ENCODE data around the gene SLC10A1. TPM values are rescaled to one million over a fixed set of nuclear protein-coding genes. Genes with fewer than 3 reads are reported as not detected.

SLC10A1 gene
- total and polyA plus RNA-seq, 5 donors from 2014 or later: 0.17 to 0.39 (median 0.21) TPM; not detected in 2

DNA sequence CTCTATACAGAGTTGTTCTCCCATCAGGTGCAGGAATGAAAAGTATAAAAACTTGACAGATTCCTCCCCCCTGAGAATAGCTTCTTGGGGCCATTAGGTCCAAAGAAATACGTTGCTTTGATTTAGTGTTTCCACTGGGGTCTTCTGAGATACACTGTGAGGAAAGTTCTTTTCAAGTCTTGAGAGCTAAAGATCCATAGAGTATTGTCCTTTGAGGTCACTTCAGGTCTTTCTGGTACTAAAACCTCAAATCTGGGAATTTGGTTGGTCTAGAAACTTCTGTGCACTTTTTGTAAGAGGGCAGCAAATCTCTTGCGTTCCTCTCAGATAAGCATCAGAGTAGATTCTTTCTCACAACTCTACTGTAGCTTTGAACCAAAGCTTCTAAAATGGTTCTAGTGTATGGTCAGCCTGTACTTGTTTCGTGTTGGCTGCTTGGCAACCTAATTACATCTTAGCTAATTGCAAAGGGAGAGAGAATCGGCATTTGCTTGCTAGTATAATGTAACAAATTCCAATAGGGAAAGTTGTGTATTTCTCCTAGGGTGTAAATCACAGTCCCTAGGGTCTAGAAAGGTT lies 20.1 kb downstream of the SLC10A1 start:
- no peaks in the 10 kb centered on the region for H3K9me3 ChIP-seq (ENCODE audit: control insufficient read depth in 2 of 2, low read length in 2 of 2)
- Mint-ChIP-seq H3K27me3 (peaks cover 4% of the 10 kb centered on the region), H3K4me1 (peaks cover 47 to 83% (median 60%) of the 10 kb centered on the region in 4 donors), H3K36me3 (peaks cover 59% of the 10 kb centered on the region), H3K4me3 (peak overlapping the region in 3 of 4 donors; percentile 36 to 46 (median 43)), H3K27ac (peak overlapping the region in 2 of 3 donors; percentile 5 to 87), H3K9me3 (no peaks in the 10 kb centered on the region)
- DNase-seq (peak in 1 of 3 donors; percentile 18), ATAC-seq (ENCODE audit: low read depth in 2 of 2) (no peak)
- H3K4me1 ChIP-seq (ENCODE audit: control insufficient read depth, insufficient read depth, low read length, poor library complexity, severe bottlenecking): peaks cover 41% of the 10 kb centered on the region
- peak overlapping the region; percentile 8 for H3K4me3 ChIP-seq (ENCODE audit: low read depth, low read length)
- no peak overlapping the region for H3K27ac ChIP-seq (ENCODE audit: insufficient read depth, low read length, poor library complexity, severe bottlenecking)
- peaks cover 79% of the 10 kb centered on the region for H3K36me3 ChIP-seq (ENCODE audit: control insufficient read depth, insufficient read depth, low read length)
- no peaks in the 10 kb centered on the region for H3K27me3 ChIP-seq (ENCODE audit: control insufficient read depth, insufficient read depth, low read length)

DNA sequence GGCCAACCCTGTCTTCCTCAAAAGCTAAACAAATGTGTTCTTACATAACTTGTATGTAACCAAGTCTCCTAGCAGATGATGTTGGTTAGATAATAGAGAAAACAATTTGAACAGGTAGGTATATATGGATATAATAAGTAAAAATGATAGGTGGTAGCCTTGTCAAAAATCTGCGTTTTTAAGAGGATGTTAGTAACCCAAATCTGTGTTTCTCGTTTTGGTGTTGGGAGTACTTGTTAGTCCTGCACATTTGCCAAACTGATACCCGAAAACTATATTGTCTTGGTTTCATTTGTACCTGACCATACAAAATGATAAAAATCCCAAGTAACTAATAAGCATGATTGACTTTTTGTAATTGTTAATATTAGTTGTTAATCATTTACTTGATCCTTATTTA lies 22.0 kb downstream of the SLC10A1 start:
- peak overlapping the region; percentile 35 to 44 (median 38) for H3K27ac Mint-ChIP-seq
- peaks cover 4% of the 10 kb centered on the region for H3K27me3 Mint-ChIP-seq
- peaks cover 43 to 90% (median 68%) of the 10 kb centered on the region in 4 donors for H3K4me1 Mint-ChIP-seq
- Histone ChIP-seq H3K27ac (ENCODE audit: insufficient read depth, low read length, poor library complexity, severe bottlenecking) (no peak overlapping the region), H3K4me1 (ENCODE audit: control insufficient read depth, insufficient read depth, low read length, poor library complexity, severe bottlenecking) (peaks cover 56% of the 10 kb centered on the region), H3K36me3 (ENCODE audit: control insufficient read depth, insufficient read depth, low read length) (peaks cover 94% of the 10 kb centered on the region), H3K9me3 (ENCODE audit: control insufficient read depth in 2 of 2, low read length in 2 of 2) (no peaks in the 10 kb centered on the region), H3K4me3 (ENCODE audit: low read depth, low read length) (peak overlapping the region; percentile 11), H3K27me3 (ENCODE audit: control insufficient read depth, insufficient read depth, low read length) (no peaks in the 10 kb centered on the region)
- peaks cover 68% of the 10 kb centered on the region for H3K36me3 Mint-ChIP-seq
- no peaks in the 10 kb centered on the region for H3K9me3 Mint-ChIP-seq
- H3K4me3 Mint-ChIP-seq: peak overlapping the region in 1 of 4 donors; percentile 67
- ATAC-seq (ENCODE audit: low read depth in 2 of 2) (no peak), DNase-seq (no peak)

DNA sequence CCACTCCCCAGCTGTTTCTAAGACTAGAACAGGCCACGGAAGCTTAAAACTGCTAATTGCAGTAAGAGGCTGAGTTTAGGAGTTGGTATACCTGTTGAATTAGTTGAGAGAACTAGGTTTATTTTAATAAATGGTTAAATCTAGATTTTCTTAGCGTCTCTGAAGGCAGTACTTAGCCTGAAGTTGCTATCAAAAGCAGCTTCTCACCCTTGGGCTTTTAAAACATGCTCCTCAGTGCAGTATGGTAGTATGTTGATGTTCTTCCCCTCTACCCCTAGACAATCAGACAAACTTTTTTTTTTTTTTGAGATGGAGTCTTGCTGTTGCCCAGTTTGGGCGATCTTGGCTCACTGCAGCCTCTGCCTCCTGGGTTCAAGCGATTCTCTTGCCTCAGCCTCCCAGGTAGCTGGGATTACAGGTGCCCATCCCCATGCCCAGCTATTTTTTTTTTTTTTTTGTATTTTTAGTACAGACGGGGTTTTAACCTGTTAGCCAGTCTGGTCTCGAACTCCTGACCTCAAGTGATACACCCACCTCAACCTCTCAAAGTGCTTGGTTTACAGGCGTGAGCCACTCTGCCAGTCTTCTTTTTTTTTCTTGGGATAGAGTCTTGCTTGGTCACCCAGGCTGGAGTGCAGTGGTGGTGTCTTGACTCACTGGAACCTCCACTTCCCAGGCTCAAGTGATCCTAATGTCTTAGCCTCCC lies 23.3 kb downstream of the SLC10A1 start:
- Mint-ChIP-seq H3K36me3 (peaks cover 75% of the 10 kb centered on the region), H3K4me1 (peaks cover 47 to 93% (median 74%) of the 10 kb centered on the region in 4 donors), H3K9me3 (no peaks in the 10 kb centered on the region), H3K4me3 (peak overlapping the region in 2 of 4 donors; percentile 67 to 74), H3K27me3 (peaks cover 3% of the 10 kb centered on the region), H3K27ac (peak overlapping the region in 1 of 3 donors; percentile 12)
- Histone ChIP-seq H3K27ac (ENCODE audit: insufficient read depth, low read length, poor library complexity, severe bottlenecking) (no peak overlapping the region), H3K27me3 (ENCODE audit: control insufficient read depth, insufficient read depth, low read length) (no peaks in the 10 kb centered on the region), H3K36me3 (ENCODE audit: control insufficient read depth, insufficient read depth, low read length) (peaks cover 96% of the 10 kb centered on the region), H3K4me3 (ENCODE audit: low read depth, low read length) (no peak overlapping the region), H3K4me1 (ENCODE audit: control insufficient read depth, insufficient read depth, low read length, poor library complexity, severe bottlenecking) (peaks cover 69% of the 10 kb centered on the region), H3K9me3 (ENCODE audit: control insufficient read depth in 2 of 2, low read length in 2 of 2) (no peaks in the 10 kb centered on the region)
- no peak for ATAC-seq (ENCODE audit: low read depth in 2 of 2)
- peak in 1 of 3 donors; percentile 30 for DNase-seq

DNA sequence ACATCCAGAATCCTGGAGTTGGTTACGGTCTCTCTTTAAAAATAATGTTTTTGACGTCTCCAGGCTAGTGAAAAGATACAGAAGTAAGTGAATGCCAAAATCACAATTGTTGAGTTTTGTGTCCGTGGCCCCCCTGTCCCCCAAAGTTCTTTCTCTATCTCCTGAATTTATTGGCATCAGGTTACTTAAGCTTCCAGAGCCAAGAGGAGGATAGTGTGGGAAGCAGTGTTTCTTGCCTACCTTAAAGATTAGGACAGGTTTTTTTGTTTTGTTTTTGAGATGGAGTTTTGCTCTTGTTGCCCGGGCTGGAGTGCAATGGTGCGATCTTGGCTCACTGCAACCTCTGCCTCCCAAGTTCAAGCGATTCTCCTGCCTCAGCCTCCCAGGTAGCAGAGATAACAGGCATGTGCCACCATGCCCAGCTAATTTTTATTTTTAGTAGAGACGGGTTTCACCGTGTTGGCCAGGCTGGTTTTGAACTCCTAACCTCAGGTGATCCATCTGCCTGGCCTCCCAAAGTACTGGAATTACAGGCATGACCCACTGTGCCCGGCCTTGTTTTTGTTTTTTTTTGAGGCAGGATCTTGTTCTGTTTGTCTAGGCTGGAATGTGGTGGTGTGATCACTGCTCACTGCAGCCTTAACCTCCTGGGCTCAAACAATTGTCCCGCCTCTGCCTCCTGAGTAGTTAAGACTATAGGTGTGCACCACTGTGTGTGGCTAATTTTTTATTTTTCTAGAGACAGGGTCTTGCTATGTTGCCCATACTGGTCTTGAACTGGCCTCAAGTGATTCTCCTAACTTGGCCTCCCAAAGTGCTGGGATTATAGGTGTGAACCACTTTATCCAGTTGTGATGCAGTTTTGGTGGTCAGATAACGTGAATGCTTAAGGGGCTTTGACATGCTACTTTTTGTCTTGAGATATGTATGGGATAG lies 24.7 kb downstream of the SLC10A1 start:
- Mint-ChIP-seq H3K27me3 (peaks cover 3% of the 10 kb centered on the region), H3K4me3 (peak overlapping the region; percentile 52 to 67 (median 56)), H3K9me3 (peaks cover 0 to 2% (median 0%) of the 10 kb centered on the region in 7 donors), H3K36me3 (peaks cover 79% of the 10 kb centered on the region), H3K27ac (peak overlapping the region in 1 of 3 donors; percentile 48), H3K4me1 (peaks cover 43 to 93% (median 75%) of the 10 kb centered on the region in 4 donors)
- H3K4me1 ChIP-seq (ENCODE audit: control insufficient read depth, insufficient read depth, low read length, poor library complexity, severe bottlenecking): peaks cover 69% of the 10 kb centered on the region
- H3K27me3 ChIP-seq (ENCODE audit: control insufficient read depth, insufficient read depth, low read length): no peaks in the 10 kb centered on the region
- peaks cover 89% of the 10 kb centered on the region for H3K36me3 ChIP-seq (ENCODE audit: control insufficient read depth, insufficient read depth, low read length)
- H3K27ac ChIP-seq (ENCODE audit: insufficient read depth, low read length, poor library complexity, severe bottlenecking): no peak overlapping the region
- peak in 1 of 3 donors; percentile 23 for DNase-seq
- H3K4me3 ChIP-seq (ENCODE audit: low read depth, low read length): no peak overlapping the region
- no peaks in the 10 kb centered on the region for H3K9me3 ChIP-seq (ENCODE audit: control insufficient read depth in 2 of 2, low read length in 2 of 2)
- ATAC-seq (ENCODE audit: low read depth in 2 of 2): no peak

DNA sequence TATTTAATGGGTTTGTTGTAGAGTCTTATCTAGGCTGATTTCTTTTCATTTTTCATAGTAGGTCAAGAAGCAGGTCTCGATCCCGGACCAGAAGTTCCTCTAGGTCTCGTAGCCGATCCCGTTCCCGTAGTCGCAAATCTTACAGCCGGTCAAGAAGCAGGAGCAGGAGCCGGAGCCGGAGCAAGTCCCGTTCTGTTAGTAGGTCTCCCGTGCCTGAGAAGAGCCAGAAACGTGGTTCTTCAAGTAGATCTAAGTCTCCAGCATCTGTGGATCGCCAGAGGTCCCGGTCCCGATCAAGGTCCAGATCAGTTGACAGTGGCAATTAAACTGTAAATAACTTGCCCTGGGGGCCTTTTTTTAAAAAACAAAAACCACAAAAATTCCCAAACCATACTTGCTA lies 25.9 kb downstream of the SLC10A1 start:
- Histone ChIP-seq H3K9me3 (ENCODE audit: control insufficient read depth in 2 of 2, low read length in 2 of 2) (no peaks in the 10 kb centered on the region), H3K4me3 (ENCODE audit: low read depth, low read length) (no peak overlapping the region), H3K27ac (ENCODE audit: insufficient read depth, low read length, poor library complexity, severe bottlenecking) (no peak overlapping the region), H3K36me3 (ENCODE audit: control insufficient read depth, insufficient read depth, low read length) (peaks cover 77% of the 10 kb centered on the region), H3K27me3 (ENCODE audit: control insufficient read depth, insufficient read depth, low read length) (no peaks in the 10 kb centered on the region), H3K4me1 (ENCODE audit: control insufficient read depth, insufficient read depth, low read length, poor library complexity, severe bottlenecking) (peaks cover 63% of the 10 kb centered on the region)
- ATAC-seq (ENCODE audit: low read depth in 2 of 2) (no peak), DNase-seq (no peak)
- H3K36me3 Mint-ChIP-seq: peaks cover 74% of the 10 kb centered on the region
- H3K9me3 Mint-ChIP-seq: peaks cover 0 to 6% (median 0%) of the 10 kb centered on the region in 7 donors
- H3K27me3 Mint-ChIP-seq: peaks cover 13% of the 10 kb centered on the region
- peak overlapping the region; percentile 31 to 100 (median 70) for H3K4me3 Mint-ChIP-seq
- H3K27ac Mint-ChIP-seq: peak overlapping the region in 1 of 3 donors; percentile 100
- peaks cover 43 to 93% (median 70%) of the 10 kb centered on the region in 4 donors for H3K4me1 Mint-ChIP-seq

DNA sequence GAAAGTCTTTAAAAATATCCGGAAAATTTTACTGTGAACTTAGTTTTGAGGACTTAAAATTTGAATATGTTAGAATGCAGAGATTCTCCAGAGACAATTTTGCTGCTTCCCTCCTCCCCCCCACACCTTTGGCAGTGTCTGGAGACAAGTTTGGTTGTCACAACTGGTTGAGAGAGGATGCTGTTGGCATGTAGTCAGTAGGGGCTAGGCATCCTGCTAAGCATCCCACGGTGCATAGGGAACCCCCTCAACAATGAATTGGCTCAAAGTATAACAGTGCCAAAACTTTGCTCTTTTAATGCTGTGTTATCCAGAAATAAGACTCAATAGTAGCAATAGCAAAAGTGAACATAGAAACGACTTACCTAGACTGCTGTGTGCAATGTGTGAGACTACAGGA lies 26.5 kb downstream of the SLC10A1 start:
- Mint-ChIP-seq H3K27me3 (peaks cover 13% of the 10 kb centered on the region), H3K9me3 (peaks cover 0 to 6% (median 0%) of the 10 kb centered on the region in 7 donors), H3K27ac (peak overlapping the region; percentile 39 to 100 (median 44)), H3K4me3 (peak overlapping the region; percentile 87 to 100 (median 100)), H3K4me1 (peaks cover 46 to 93% (median 69%) of the 10 kb centered on the region in 4 donors), H3K36me3 (peaks cover 68% of the 10 kb centered on the region)
- H3K9me3 ChIP-seq (ENCODE audit: control insufficient read depth in 2 of 2, low read length in 2 of 2): no peaks in the 10 kb centered on the region
- H3K4me1 ChIP-seq (ENCODE audit: control insufficient read depth, insufficient read depth, low read length, poor library complexity, severe bottlenecking): peaks cover 57% of the 10 kb centered on the region
- ATAC-seq (ENCODE audit: low read depth in 2 of 2) (no peak), DNase-seq (no peak)
- peak overlapping the region; percentile 18 for H3K27ac ChIP-seq (ENCODE audit: insufficient read depth, low read length, poor library complexity, severe bottlenecking)
- peak overlapping the region; percentile 97 for H3K4me3 ChIP-seq (ENCODE audit: low read depth, low read length)
- H3K27me3 ChIP-seq (ENCODE audit: control insufficient read depth, insufficient read depth, low read length): no peaks in the 10 kb centered on the region
- H3K36me3 ChIP-seq (ENCODE audit: control insufficient read depth, insufficient read depth, low read length): peaks cover 71% of the 10 kb centered on the region

DNA sequence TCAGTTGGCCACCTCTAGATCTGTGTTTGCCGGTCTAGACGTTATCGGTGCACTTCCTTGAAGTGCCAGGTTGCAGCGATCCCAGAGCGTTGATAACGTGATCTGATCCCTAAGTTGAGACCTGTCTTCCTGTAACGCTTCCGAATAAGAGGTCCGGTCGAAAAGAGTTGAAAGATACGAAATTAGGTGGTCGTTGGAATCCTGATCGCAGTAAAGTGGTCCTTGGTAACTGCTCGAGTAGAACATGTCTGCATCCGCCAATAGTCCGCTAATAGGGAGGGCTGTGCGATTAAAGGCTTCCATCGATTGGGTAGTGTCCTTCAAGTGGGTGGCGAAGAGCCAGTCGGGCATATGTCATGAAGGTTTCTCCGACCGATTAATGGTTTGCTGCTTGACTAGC lies 27.4 kb downstream of the SLC10A1 start:
- H3K4me1 ChIP-seq (ENCODE audit: control insufficient read depth, insufficient read depth, low read length, poor library complexity, severe bottlenecking): peaks cover 55% of the 10 kb centered on the region
- peaks cover 63% of the 10 kb centered on the region for H3K36me3 ChIP-seq (ENCODE audit: control insufficient read depth, insufficient read depth, low read length)
- Mint-ChIP-seq H3K4me3 (peak overlapping the region; percentile 87 to 100 (median 100)), H3K27me3 (peaks cover 13% of the 10 kb centered on the region), H3K36me3 (peaks cover 60% of the 10 kb centered on the region), H3K27ac (peak overlapping the region in 1 of 3 donors; percentile 100), H3K4me1 (peaks cover 41 to 85% (median 63%) of the 10 kb centered on the region in 4 donors), H3K9me3 (peaks cover 0 to 6% (median 0%) of the 10 kb centered on the region in 7 donors)
- H3K9me3 ChIP-seq (ENCODE audit: control insufficient read depth in 2 of 2, low read length in 2 of 2): no peaks in the 10 kb centered on the region
- H3K4me3 ChIP-seq (ENCODE audit: low read depth, low read length): peak overlapping the region; percentile 97
- ATAC-seq (ENCODE audit: low read depth in 2 of 2) (no peak), DNase-seq (peak in 1 of 3 donors; percentile 16)
- H3K27me3 ChIP-seq (ENCODE audit: control insufficient read depth, insufficient read depth, low read length): no peaks in the 10 kb centered on the region
- no peak overlapping the region for H3K27ac ChIP-seq (ENCODE audit: insufficient read depth, low read length, poor library complexity, severe bottlenecking)

All from CD4-positive, CD25-positive, alpha-beta regulatory T cell (primary cell).